RWPE1 (cell line): Measurements from ENCODE around the gene SCN7A.
"Not testable (repeated sequence)": the region's sequence is repeated elsewhere in the genome, so short reads cannot be mapped to it uniquely, and the experiment has no call there.

Source experiments
- CTCF ChIA-PET: fragments of 350-600 bp; sonication (Branson Sonifier 250); formaldehyde crosslinking; extraction: SDS; loops from one replicate; lab custom pipeline; 2021; lab: Yijun Ruan, JAX
- POLR2A ChIA-PET: fragments of 400-600 bp; formaldehyde crosslinking; extraction: SDS; loops from one replicate; lab custom pipeline; 2020; ENCODE audit warnings: antibody characterized with exemption; ENCODE audit not compliant: low non-redundant PET; lab: Yijun Ruan, JAX
- DNase-seq: peaks from one replicate; pipeline ENCODE4 v3.0.0; 2012; ENCODE audit warnings: low spot score
- H3K27ac ChIP-seq: fragments of 450-650 bp; 2 replicates; pipeline ENCODE4 v1.5.1; 2017
- CTCF ChIP-seq: fragments of 450-650 bp; conservative IDR thresholded peaks from 2 replicates; pipeline ENCODE4 v1.5.1; 2017; ENCODE audit warnings: low read depth, mild to moderate bottlenecking

SCN7A gene

GRCh38 chr2:166361351-166362153 lies 132.5 kb downstream of the SCN7A start:
- TF ChIP-seq CTCF: peak; percentile 34; the same call in 1 of the 2 replicates
- H3K27ac ChIP-seq: no peak overlapping the region
- CTCF ChIA-PET: interaction anchor here (0.5 to 1.3 kb wide), 8 partner anchors 9 to 64 kb away, joined by 3 to 7 read pairs (median 3); no protein-coding TSS in a partner anchor
- POLR2A ChIA-PET: no interaction called here
- peak; percentile 10 for DNase-seq

GRCh38 chr2:166360906-166361305 lies 133.1 kb downstream of the SCN7A start:
- H3K27ac ChIP-seq: no peak overlapping the region
- ChIA-PET POLR2A (no interaction called here), CTCF (interaction anchor here (0.5 to 1.3 kb wide), 9 partner anchors 10 to 158 kb away, joined by 3 to 7 read pairs (median 3); no protein-coding TSS in a partner anchor)
- no peak for TF ChIP-seq CTCF
- DNase-seq: no peak

- no peak for DNase-seq
- TF ChIP-seq CTCF: no peak
- ChIA-PET CTCF (interaction anchor here (0.8 to 1.3 kb wide), 3 partner anchors 59 to 159 kb away, joined by 4 to 7 read pairs (median 6); no protein-coding TSS in a partner anchor), POLR2A (no interaction called here)
- no peak overlapping the region for H3K27ac ChIP-seq
Observed at GRCh38 chr2:166360426-166360825, 133.6 kb downstream of the SCN7A start.

GRCh38 chr2:166357950-166358321 lies 136.1 kb downstream of the SCN7A start:
- POLR2A ChIA-PET, H3K27ac ChIP-seq, DNase-seq: not testable (repeated sequence)
- CTCF ChIA-PET: interaction anchor here (0.7 to 0.9 kb wide), 2 partner anchors 13 to 826 kb away, joined by 3 read pairs; no protein-coding TSS in a partner anchor

GRCh38 chr2:166357068-166357949 lies 136.7 kb downstream of the SCN7A start:
- no peak for DNase-seq
- POLR2A ChIA-PET: no interaction called here
- no peak overlapping the region for H3K27ac ChIP-seq
- TF ChIP-seq CTCF: no peak
- CTCF ChIA-PET: no interaction called here
